ENCODE results near the gene PGM2.
A peak's percentile ranks its signal among the peaks of the same experiment; 100 is the strongest.

PGM2 gene

GRCh38 chr4:37865450-37865849 is 39.0 kb downstream of the PGM2 start:
- no peak for DNase-seq (ENCODE audit: low spot score)

- DNase-seq (ENCODE audit: low spot score), result no peak
Observed at GRCh38 chr4:37867102-37867501, 40.6 kb downstream of the PGM2 start.

- DNase-seq (ENCODE audit: low spot score), result no peak
Observed at GRCh38 chr4:37868238-37868637, 41.8 kb downstream of the PGM2 start.

- no peak for DNase-seq (ENCODE audit: low spot score)
Observed at GRCh38 chr4:37872310-37872988, 46.0 kb downstream of the PGM2 start.

- no peak for DNase-seq (ENCODE audit: low spot score)
Observed at GRCh38 chr4:37873386-37873785, 46.9 kb downstream of the PGM2 start.

GRCh38 chr4:37876156-37876555 is 49.7 kb downstream of the PGM2 start:
- DNase-seq (ENCODE audit: low spot score), result no peak

- DNase-seq (ENCODE audit: low spot score), result no peak
Observed at GRCh38 chr4:37879365-37879764, 52.9 kb downstream of the PGM2 start.

- no peak for DNase-seq (ENCODE audit: low spot score)
Observed at GRCh38 chr4:37881811-37882210, 55.3 kb downstream of the PGM2 start.

- DNase-seq (ENCODE audit: low spot score), result no peak
Observed at GRCh38 chr4:37882665-37883296, 56.3 kb downstream of the PGM2 start.

- no peak for DNase-seq (ENCODE audit: low spot score)
Observed at GRCh38 chr4:37884855-37885487, 58.5 kb downstream of the PGM2 start.

- DNase-seq (ENCODE audit: low spot score), result no peak
Observed at GRCh38 chr4:37885496-37885895, 59.0 kb downstream of the PGM2 start.

GRCh38 chr4:37889849-37890800 is 63.6 kb downstream of the PGM2 start:
- no peak for DNase-seq (ENCODE audit: low spot score)

- DNase-seq (ENCODE audit: low spot score), result no peak
Observed at GRCh38 chr4:37890801-37891259, 64.3 kb downstream of the PGM2 start, which contains the start of gene TBC1D1. Gene TBC1D1, plus strand, starts transcription at chr4:37891084. Its CDS starts 11,012 bp downstream, at chr4:37902096.

- peak; percentile 43 for DNase-seq (ENCODE audit: low spot score)
Observed at GRCh38 chr4:37891260-37892159, 65.0 kb downstream of the PGM2 start.

GRCh38 chr4:37892641-37893040 is 66.2 kb downstream of the PGM2 start:
- no peak for DNase-seq (ENCODE audit: low spot score)

GRCh38 chr4:37893164-37893563 is 66.7 kb downstream of the PGM2 start:
- no peak for DNase-seq (ENCODE audit: low spot score)

- no peak for DNase-seq (ENCODE audit: low spot score)
Observed at GRCh38 chr4:37895271-37895670, 68.8 kb downstream of the PGM2 start.

GRCh38 chr4:37896206-37896860 is 69.8 kb downstream of the PGM2 start:
- DNase-seq (ENCODE audit: low spot score), result no peak

- no peak for DNase-seq (ENCODE audit: low spot score)
Observed at GRCh38 chr4:37902212-37902611, 75.7 kb downstream of the PGM2 start.

Measured in HuH-7.5 (cell line).